HG02938 (cell line): ENCODE measurements around the gene SULT1C3.
A peak's percentile ranks its signal among the peaks of the same experiment; 100 is the strongest.

Source experiments
- ATAC-seq: cut with Tn5 transposase; IDR thresholded peaks from one replicate; pipeline ENCODE4 v1.9.1; 2021; ENCODE audit warnings: mild to moderate bottlenecking, moderate library complexity; ENCODE audit not compliant: unreplicated experiment

SULT1C3 gene

GRCh38 chr2:108301558-108301957 is 61.8 kb downstream of the SULT1C3 start:
- no peak for ATAC-seq

GRCh38 chr2:108304975-108305374 is 65.2 kb downstream of the SULT1C3 start:
- ATAC-seq, result peak; percentile 61

DNA sequence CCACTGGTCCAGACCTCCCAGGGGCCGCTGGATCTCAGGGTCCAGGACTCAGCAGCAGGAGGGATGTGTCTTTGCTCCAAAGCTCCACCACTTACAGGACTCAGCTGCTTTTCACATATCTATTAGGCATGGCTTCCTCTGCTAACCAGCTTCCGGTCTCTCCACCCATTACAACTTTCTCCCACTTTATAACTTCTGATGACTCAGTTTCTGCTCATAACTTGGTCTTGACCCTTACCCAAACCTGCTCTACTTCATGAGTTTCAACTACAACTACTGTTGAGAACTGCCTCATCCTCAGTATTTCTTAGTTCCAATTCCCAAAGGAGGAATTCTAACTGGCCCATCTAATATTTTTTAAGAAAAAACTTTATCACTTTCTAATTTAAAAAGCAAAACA is 66.1 kb downstream of the SULT1C3 start:
- no peak for ATAC-seq

DNA sequence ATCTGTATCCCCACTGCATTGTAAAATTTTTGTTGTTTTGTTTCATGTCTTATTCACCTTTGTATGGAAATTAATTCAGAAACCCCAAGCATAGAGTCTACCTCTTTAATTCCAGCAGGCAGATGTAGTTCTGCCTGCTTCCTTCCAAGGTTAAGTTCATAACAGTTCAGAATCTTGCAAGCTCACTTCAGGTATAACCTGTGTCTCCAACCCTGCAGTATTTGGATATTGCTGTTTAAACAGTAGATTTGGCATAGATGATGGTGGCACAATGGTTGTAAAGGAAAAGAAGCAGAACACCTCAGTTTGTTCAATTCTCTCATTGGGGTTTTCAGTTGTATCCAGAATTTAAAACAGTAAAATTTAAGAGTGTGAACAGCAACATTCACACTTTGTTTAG is 70.1 kb downstream of the SULT1C3 start:
- no peak for ATAC-seq
